ENCODE measurements around the gene NRXN3.

NRXN3 gene

GRCh38 chr14:78608998-78609787, 439.0 kb downstream of the NRXN3 start:
- H3K4me1 Mint-ChIP-seq (ENCODE audit: low read depth) = no peaks in the 10 kb centered on the region
- intact Hi-C loops (cut with micrococcal nuclease) = no loop called here
- no peak overlapping the region for H3K27ac Mint-ChIP-seq
- no peaks in the 10 kb centered on the region for H3K36me3 Mint-ChIP-seq (ENCODE audit: low read depth)
- H3K27me3 Mint-ChIP-seq = no peaks in the 10 kb centered on the region
- no peak overlapping the region for H3K4me3 Mint-ChIP-seq
- no peaks in the 10 kb centered on the region for H3K9me3 Mint-ChIP-seq

- H3K36me3 Mint-ChIP-seq (ENCODE audit: low read depth) = no peaks in the 10 kb centered on the region
- H3K4me3 Mint-ChIP-seq = no peak overlapping the region
- no peaks in the 10 kb centered on the region for H3K4me1 Mint-ChIP-seq (ENCODE audit: low read depth)
- intact Hi-C loops (cut with micrococcal nuclease) = no loop called here
- H3K9me3 Mint-ChIP-seq = no peaks in the 10 kb centered on the region
- H3K27ac Mint-ChIP-seq = no peak overlapping the region
- H3K27me3 Mint-ChIP-seq = no peaks in the 10 kb centered on the region
Measured at GRCh38 chr14:78610994-78611393, 440.8 kb downstream of the NRXN3 start.

- Mint-ChIP-seq H3K4me1 (ENCODE audit: low read depth) (no peaks in the 10 kb centered on the region), H3K9me3 (no peaks in the 10 kb centered on the region), H3K27ac (no peak overlapping the region)
Measured at GRCh38 chr14:78611796-78612571, 441.8 kb downstream of the NRXN3 start.

GRCh38 chr14:78612666-78613065, 442.5 kb downstream of the NRXN3 start:
- Mint-ChIP-seq H3K9me3 (no peaks in the 10 kb centered on the region), H3K4me1 (ENCODE audit: low read depth) (no peaks in the 10 kb centered on the region), H3K27ac (no peak overlapping the region), H3K4me3 (no peak overlapping the region), H3K36me3 (ENCODE audit: low read depth) (no peaks in the 10 kb centered on the region), H3K27me3 (no peaks in the 10 kb centered on the region)
- intact Hi-C loops (cut with micrococcal nuclease) = no loop called here

More at GRCh38 chr14:78611796-78612571, 441.8 kb downstream of the NRXN3 start:
- H3K36me3 Mint-ChIP-seq (ENCODE audit: low read depth) = no peaks in the 10 kb centered on the region
- no peaks in the 10 kb centered on the region for H3K27me3 Mint-ChIP-seq
- H3K4me3 Mint-ChIP-seq = no peak overlapping the region
- intact Hi-C loops (cut with micrococcal nuclease) = no loop called here

GRCh38 chr14:78614593-78614992, 444.4 kb downstream of the NRXN3 start:
- H3K4me1 Mint-ChIP-seq (ENCODE audit: low read depth) = no peaks in the 10 kb centered on the region
- H3K27me3 Mint-ChIP-seq = no peaks in the 10 kb centered on the region
- intact Hi-C loops (cut with micrococcal nuclease) = no loop called here
- H3K36me3 Mint-ChIP-seq (ENCODE audit: low read depth) = no peaks in the 10 kb centered on the region
- H3K4me3 Mint-ChIP-seq = no peak overlapping the region
- no peak overlapping the region for H3K27ac Mint-ChIP-seq
- H3K9me3 Mint-ChIP-seq = no peaks in the 10 kb centered on the region

- H3K4me1 Mint-ChIP-seq (ENCODE audit: low read depth) = no peaks in the 10 kb centered on the region
- no peaks in the 10 kb centered on the region for H3K9me3 Mint-ChIP-seq
- no peaks in the 10 kb centered on the region for H3K27me3 Mint-ChIP-seq
- H3K4me3 Mint-ChIP-seq = no peak overlapping the region
- H3K36me3 Mint-ChIP-seq (ENCODE audit: low read depth) = no peaks in the 10 kb centered on the region
- no peak overlapping the region for H3K27ac Mint-ChIP-seq
- intact Hi-C loops (cut with micrococcal nuclease) = no loop called here
Measured at GRCh38 chr14:78617735-78618134, 447.6 kb downstream of the NRXN3 start.

GRCh38 chr14:78618368-78618767, 448.2 kb downstream of the NRXN3 start:
- Mint-ChIP-seq H3K4me3 (no peak overlapping the region), H3K4me1 (ENCODE audit: low read depth) (no peaks in the 10 kb centered on the region), H3K27me3 (no peaks in the 10 kb centered on the region), H3K27ac (no peak overlapping the region), H3K36me3 (ENCODE audit: low read depth) (no peaks in the 10 kb centered on the region), H3K9me3 (no peaks in the 10 kb centered on the region)
- intact Hi-C loops (cut with micrococcal nuclease) = no loop called here

- Mint-ChIP-seq H3K36me3 (ENCODE audit: low read depth) (no peaks in the 10 kb centered on the region), H3K4me3 (no peak overlapping the region), H3K27me3 (no peaks in the 10 kb centered on the region), H3K9me3 (no peaks in the 10 kb centered on the region), H3K4me1 (ENCODE audit: low read depth) (no peaks in the 10 kb centered on the region), H3K27ac (no peak overlapping the region)
- intact Hi-C loops (cut with micrococcal nuclease) = no loop called here
Measured at GRCh38 chr14:78627114-78627513, 456.9 kb downstream of the NRXN3 start.

- Mint-ChIP-seq H3K4me3 (no peak overlapping the region), H3K27ac (no peak overlapping the region), H3K9me3 (peaks cover 5% of the 10 kb centered on the region), H3K36me3 (ENCODE audit: low read depth) (no peaks in the 10 kb centered on the region), H3K4me1 (ENCODE audit: low read depth) (no peaks in the 10 kb centered on the region), H3K27me3 (no peaks in the 10 kb centered on the region)
- intact Hi-C loops (cut with micrococcal nuclease) = no loop called here
Measured at GRCh38 chr14:78631551-78631950, 461.4 kb downstream of the NRXN3 start.

- peaks cover 14% of the 10 kb centered on the region for H3K9me3 Mint-ChIP-seq
- no peak overlapping the region for H3K27ac Mint-ChIP-seq
- H3K27me3 Mint-ChIP-seq = no peaks in the 10 kb centered on the region
- no peak overlapping the region for H3K4me3 Mint-ChIP-seq
- H3K4me1 Mint-ChIP-seq (ENCODE audit: low read depth) = no peaks in the 10 kb centered on the region
- H3K36me3 Mint-ChIP-seq (ENCODE audit: low read depth) = no peaks in the 10 kb centered on the region
- intact Hi-C loops (cut with micrococcal nuclease) = no loop called here
Measured at GRCh38 chr14:78633752-78634151, 463.6 kb downstream of the NRXN3 start.

GRCh38 chr14:78637489-78637888, 467.3 kb downstream of the NRXN3 start:
- no peaks in the 10 kb centered on the region for H3K36me3 Mint-ChIP-seq (ENCODE audit: low read depth)
- no peak overlapping the region for H3K27ac Mint-ChIP-seq
- H3K4me3 Mint-ChIP-seq = no peak overlapping the region
- H3K4me1 Mint-ChIP-seq (ENCODE audit: low read depth) = no peaks in the 10 kb centered on the region
- intact Hi-C loops (cut with micrococcal nuclease) = no loop called here
- no peaks in the 10 kb centered on the region for H3K27me3 Mint-ChIP-seq
- H3K9me3 Mint-ChIP-seq = peaks cover 14% of the 10 kb centered on the region

- no peaks in the 10 kb centered on the region for H3K27me3 Mint-ChIP-seq
- no peak overlapping the region for H3K27ac Mint-ChIP-seq
- intact Hi-C loops (cut with micrococcal nuclease) = no loop called here
Measured at GRCh38 chr14:78637908-78638475, 467.8 kb downstream of the NRXN3 start.

GRCh38 chr14:78638926-78639325, 468.8 kb downstream of the NRXN3 start:
- Mint-ChIP-seq H3K36me3 (ENCODE audit: low read depth) (no peaks in the 10 kb centered on the region), H3K4me3 (no peak overlapping the region), H3K27me3 (no peaks in the 10 kb centered on the region), H3K9me3 (peaks cover 14% of the 10 kb centered on the region), H3K27ac (no peak overlapping the region), H3K4me1 (ENCODE audit: low read depth) (no peaks in the 10 kb centered on the region)
- intact Hi-C loops (cut with micrococcal nuclease) = no loop called here

More at GRCh38 chr14:78637908-78638475, 467.8 kb downstream of the NRXN3 start:
- peaks cover 14% of the 10 kb centered on the region for H3K9me3 Mint-ChIP-seq
- H3K4me3 Mint-ChIP-seq = no peak overlapping the region
- no peaks in the 10 kb centered on the region for H3K4me1 Mint-ChIP-seq (ENCODE audit: low read depth)
- no peaks in the 10 kb centered on the region for H3K36me3 Mint-ChIP-seq (ENCODE audit: low read depth)

- H3K4me3 Mint-ChIP-seq = no peak overlapping the region
- H3K36me3 Mint-ChIP-seq (ENCODE audit: low read depth) = no peaks in the 10 kb centered on the region
- intact Hi-C loops (cut with micrococcal nuclease) = no loop called here
- no peaks in the 10 kb centered on the region for H3K27me3 Mint-ChIP-seq
- H3K4me1 Mint-ChIP-seq (ENCODE audit: low read depth) = no peaks in the 10 kb centered on the region
- H3K9me3 Mint-ChIP-seq = peaks cover 2% of the 10 kb centered on the region
- no peak overlapping the region for H3K27ac Mint-ChIP-seq
Measured at GRCh38 chr14:78644824-78645559, 474.8 kb downstream of the NRXN3 start.

All from dendritic cell treated with granulocyte-macrophage colony-stimulating factor and Interleukin-4, amounts not matched to agents 40 ng/mL and 50 ng/mL, for 4 days (primary cell).